Spleen (tissue), 11 donors: ENCODE measurements around the gene ZNF516. TPM values are rescaled to one million over a fixed set of nuclear protein-coding genes. Genes with fewer than 3 reads are reported as not detected.
A peak's percentile ranks its signal among the peaks of the same experiment; 100 is the strongest.

ENCODE experiments used
- DNase-seq: peaks from one replicate; pipeline ENCODE4 v3.0.0-alpha.2; 2020
- H3K27ac ChIP-seq, 8 donors: fragments of 200-600 bp; sonication (generic) in 7 of 8; 1 replicate in 4 of 8; 2 replicates in 4 of 8; pipeline versions ENCODE4 v1.5.0 to v1.8.0; 2016 to 2021; ENCODE audit warnings: inconsistent platforms in 4 of 8, mild to moderate bottlenecking in 4 of 8, moderate library complexity in 1 of 8
- H3K27me3 ChIP-seq, 7 donors: fragments of 200-600 bp; sonication (generic) in 6 of 7; replicated peaks in 1 of 7; 1 replicate in 4 of 7; 2 replicates in 3 of 7; pipeline versions ENCODE4 v1.5.0 to v1.8.0; 2016 to 2021; ENCODE audit warnings: inconsistent platforms in 3 of 7, mild to moderate bottlenecking in 1 of 7
- H3K36me3 ChIP-seq, 6 donors: fragments of 200-600 bp; sonication (generic) in 5 of 6; 1 replicate in 4 of 6; 2 replicates in 2 of 6; pipeline versions ENCODE4 v1.5.0 to v1.8.0; 2016 to 2021; ENCODE audit warnings: inconsistent platforms in 2 of 6
- H3K4me1 ChIP-seq, 6 donors: fragments of 200-600 bp; sonication (generic) in 5 of 6; 1 replicate in 3 of 6; 2 replicates in 3 of 6; pipeline versions ENCODE4 v1.5.0 to v1.8.0; 2016 to 2021; ENCODE audit warnings: inconsistent platforms in 3 of 6
- H3K4me3 ChIP-seq, 8 donors: fragments of 200-600 bp; sonication (generic) in 7 of 8; 1 replicate in 4 of 8; 2 replicates in 4 of 8; pipeline versions ENCODE4 v1.5.0 to v1.8.0; 2016 to 2021; ENCODE audit warnings: inconsistent platforms in 4 of 8, mild to moderate bottlenecking in 4 of 8, moderate library complexity in 2 of 8
- H3K9me3 ChIP-seq, 8 donors: fragments of 200-600 bp; sonication (generic) in 7 of 8; 1 replicate in 4 of 8; 2 replicates in 4 of 8; pipeline versions ENCODE4 v1.5.0 to v1.8.0; 2016 to 2021; ENCODE audit warnings: inconsistent platforms in 4 of 8
- POLR2A ChIP-seq, 3 donors: fragments of 450-650 bp; IDR thresholded peaks; one replicate each; pipeline ENCODE4 v1.5.1; 2017; ENCODE audit warnings: antibody characterized with exemption in 3 of 3, mild to moderate bottlenecking in 1 of 3
- POLR2AphosphoS5 ChIP-seq, 3 donors: sonication (generic); formaldehyde crosslinking; IDR thresholded peaks; one replicate each; pipeline ENCODE4 v1.5.1; 2017; ENCODE audit warnings: antibody characterized with exemption in 3 of 3
- WGBS, 5 donors: extraction: QIAGEN DNeasy Blood & Tissue Kit in 3 of 5; methylation state at CpG; one replicate each; pipeline versions ENCODE4 v1.1.5 to v1.1.7; 2013 to 2018; 5-methylcytosine and 5-hydroxymethylcytosine counted together
- intact Hi-C: fragments of 100-400 bp; cut with DNase I; formaldehyde crosslinking; loops from one replicate; pipeline ENCODE4 v1.15.0; 2023; ENCODE audit warnings: low total_unique reads
- polyA plus RNA-seq, 3 donors: library from polyadenylated mRNA; stranded (reverse); fragments of 200-250 nt; gene quantifications; one replicate each; pipeline ENCODE4 v1.2.1, GENCODE V29; 2013
- total RNA-seq, 7 donors: library from RNA; depleted of rRNA in 3 of 7; stranded (reverse); fragments of >200 nt in 3 of 7; fragmentation: NEBNext Ultra II Directional in 4 of 7; extraction: Animal tissue kit (Norgen Biotek cat#: 25700) in 4 of 7; gene quantifications; one replicate each; pipeline versions ENCODE4 v1.1.0 to v1.2.1, GENCODE V29; 2016 to 2021
- TF ChIP-seq, protein P1 (sequence below), 11 experiments: fragments of 200-600 bp in 7 of 11; fragments of 450-650 bp in 4 of 11; sonication (generic) in 4 of 11; IDR thresholded peaks in 8 of 11; conservative IDR thresholded peaks in 3 of 11; 1 replicate in 7 of 11; 2 replicates in 4 of 11; pipeline versions ENCODE4 v1.4.0 to v1.8.0; 2016 to 2021; ENCODE audit warnings: antibody characterized with exemption in 11 of 11, inconsistent platforms in 4 of 11, mild to moderate bottlenecking in 1 of 11
- donor health status: healthy with polysubstance abuse.
- donor health status: DM: no; HTN: no; CAD: no; lungs with moderate emphysema.
- donor health status: DM: no; HTN: no; CAD: no.
- donor health status: Bipolar disorder and iron deficiency.
- donor health status: healthy.
- donor health status: DM: no; HTN: no; CAD: no.
- donor health status: DM: yes; HTN: yes; CAD: no.

ZNF516 gene
- total and polyA plus RNA-seq, 10 donors = 4.5 to 58.4 (median 40.0) TPM

DNA sequence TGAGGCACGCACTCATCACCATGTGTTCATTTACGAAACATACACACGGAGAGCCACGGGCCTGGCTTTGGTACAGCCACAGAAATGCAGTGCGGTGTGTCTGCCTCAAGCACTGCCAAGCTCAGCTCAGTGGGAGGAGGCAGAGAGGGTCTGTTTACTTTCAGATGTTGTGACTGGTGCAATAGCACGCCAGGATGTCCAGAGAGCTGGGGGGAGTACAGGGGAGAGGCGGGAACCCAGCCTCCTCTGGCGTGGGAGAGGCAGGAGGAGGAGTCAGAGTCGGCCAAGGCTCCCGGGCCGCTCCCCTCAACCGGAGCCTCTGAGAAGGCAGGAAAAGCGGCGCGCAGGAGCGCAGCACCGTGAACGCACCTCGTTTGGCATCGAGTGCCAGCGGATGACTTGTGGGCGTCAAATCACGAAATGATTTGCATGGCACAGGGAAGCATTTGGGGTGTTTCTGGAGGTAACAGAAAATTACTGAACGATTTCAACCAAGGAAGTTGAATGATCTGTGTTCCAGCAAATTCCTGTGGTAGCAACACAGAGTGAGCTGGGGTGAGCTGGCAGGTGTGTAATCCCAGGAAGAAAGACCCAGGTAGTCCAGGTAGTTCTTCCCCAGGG is 143.0 kb downstream of the ZNF516 start:
- no peak for DNase-seq
- Histone ChIP-seq H3K27ac (no peak overlapping the region), H3K4me3 (no peak overlapping the region), H3K36me3 (peaks cover 0 to 17% (median 5%) of the 10 kb centered on the region in 6 donors), H3K9me3 (peaks cover 0 to 10% (median 6%) of the 10 kb centered on the region in 8 donors), H3K27me3 (peaks cover 0 to 16% (median 0%) of the 10 kb centered on the region in 7 donors), H3K4me1 (peaks cover 0 to 11% (median 8%) of the 10 kb centered on the region in 6 donors)
- 63 to 72% (median 66%) methylated on average over 24 of the region's 24 CpGs for WGBS, 5 donors
- intact Hi-C loops = no loop called here
- TF ChIP-seq, protein P1, sequence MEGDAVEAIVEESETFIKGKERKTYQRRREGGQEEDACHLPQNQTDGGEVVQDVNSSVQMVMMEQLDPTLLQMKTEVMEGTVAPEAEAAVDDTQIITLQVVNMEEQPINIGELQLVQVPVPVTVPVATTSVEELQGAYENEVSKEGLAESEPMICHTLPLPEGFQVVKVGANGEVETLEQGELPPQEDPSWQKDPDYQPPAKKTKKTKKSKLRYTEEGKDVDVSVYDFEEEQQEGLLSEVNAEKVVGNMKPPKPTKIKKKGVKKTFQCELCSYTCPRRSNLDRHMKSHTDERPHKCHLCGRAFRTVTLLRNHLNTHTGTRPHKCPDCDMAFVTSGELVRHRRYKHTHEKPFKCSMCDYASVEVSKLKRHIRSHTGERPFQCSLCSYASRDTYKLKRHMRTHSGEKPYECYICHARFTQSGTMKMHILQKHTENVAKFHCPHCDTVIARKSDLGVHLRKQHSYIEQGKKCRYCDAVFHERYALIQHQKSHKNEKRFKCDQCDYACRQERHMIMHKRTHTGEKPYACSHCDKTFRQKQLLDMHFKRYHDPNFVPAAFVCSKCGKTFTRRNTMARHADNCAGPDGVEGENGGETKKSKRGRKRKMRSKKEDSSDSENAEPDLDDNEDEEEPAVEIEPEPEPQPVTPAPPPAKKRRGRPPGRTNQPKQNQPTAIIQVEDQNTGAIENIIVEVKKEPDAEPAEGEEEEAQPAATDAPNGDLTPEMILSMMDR (IDR thresholded peaks at IDR 0.05 in 8 of 11, conservative IDR thresholded peaks at IDR 0.05 in 3 of 11) = no peak
- TF ChIP-seq POLR2AphosphoS5 (IDR thresholded peaks at IDR 0.05) = peak; percentile 29 to 61 (median 59)

DNA sequence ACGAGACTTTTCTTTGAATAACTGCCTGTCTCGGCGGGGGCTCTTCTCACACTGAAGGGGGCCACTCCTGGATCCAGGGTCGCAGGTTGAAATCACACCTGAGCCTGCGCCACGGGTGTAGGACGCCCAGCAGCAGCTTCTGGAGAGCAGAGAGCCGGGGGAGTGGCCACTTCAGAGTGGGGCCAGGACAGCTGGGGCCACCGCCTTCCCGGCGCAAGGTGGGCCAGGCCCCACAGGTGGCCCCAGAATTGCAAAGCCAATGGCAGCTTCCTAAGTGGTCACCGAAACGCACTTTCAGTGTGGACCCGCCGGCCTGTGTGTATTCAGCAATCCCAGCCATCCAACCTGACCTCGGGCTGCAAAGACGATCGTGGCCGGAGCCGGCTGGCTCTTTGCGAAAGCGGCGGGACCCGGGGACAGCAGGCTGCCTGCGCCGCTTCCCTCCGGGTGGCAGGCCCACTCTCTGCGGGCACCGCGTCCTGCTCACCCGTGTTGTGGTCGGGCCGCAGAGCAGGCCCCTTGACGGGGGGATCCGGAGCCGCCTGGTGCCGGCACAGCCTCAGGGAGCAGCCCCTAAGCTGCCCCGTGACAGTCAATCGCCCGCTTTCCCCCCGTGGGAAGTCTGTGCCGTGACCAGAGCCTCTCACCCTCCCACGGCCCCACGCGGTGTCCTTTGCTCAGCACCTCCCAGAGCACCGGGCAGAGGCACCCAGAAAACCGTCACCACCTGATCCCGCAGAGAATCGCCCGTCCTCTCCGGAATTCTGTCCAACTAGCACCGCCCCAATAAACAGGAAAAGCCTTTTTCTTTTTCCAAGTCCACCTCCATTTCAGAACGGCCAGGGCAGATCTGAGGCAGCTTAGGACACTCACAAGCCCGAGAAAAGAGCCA is 144.7 kb downstream of the ZNF516 start:
- peaks cover 0 to 11% (median 8%) of the 10 kb centered on the region in 6 donors for H3K4me1 ChIP-seq
- H3K36me3 ChIP-seq = no peaks in the 10 kb centered on the region
- no peak for DNase-seq
- TF ChIP-seq, protein P1 (IDR thresholded peaks at IDR 0.05 in 8 of 11, conservative IDR thresholded peaks at IDR 0.05 in 3 of 11) = no peak
- TF ChIP-seq POLR2A (IDR thresholded peaks at IDR 0.05) (no peak), POLR2AphosphoS5 (IDR thresholded peaks at IDR 0.05) (peak in 1 of 3 donors; percentile 30)
- no peak overlapping the region for H3K27ac ChIP-seq
- WGBS, 5 donors = 82 to 91% (median 88%) methylated on average over 50 to 54 of the region's 54 CpGs
- H3K4me3 ChIP-seq = no peak overlapping the region
- peaks cover 0 to 16% (median 0%) of the 10 kb centered on the region in 7 donors for H3K27me3 ChIP-seq
- intact Hi-C loops = no loop called here
- H3K9me3 ChIP-seq = peaks cover 0 to 10% (median 6%) of the 10 kb centered on the region in 8 donors

DNA sequence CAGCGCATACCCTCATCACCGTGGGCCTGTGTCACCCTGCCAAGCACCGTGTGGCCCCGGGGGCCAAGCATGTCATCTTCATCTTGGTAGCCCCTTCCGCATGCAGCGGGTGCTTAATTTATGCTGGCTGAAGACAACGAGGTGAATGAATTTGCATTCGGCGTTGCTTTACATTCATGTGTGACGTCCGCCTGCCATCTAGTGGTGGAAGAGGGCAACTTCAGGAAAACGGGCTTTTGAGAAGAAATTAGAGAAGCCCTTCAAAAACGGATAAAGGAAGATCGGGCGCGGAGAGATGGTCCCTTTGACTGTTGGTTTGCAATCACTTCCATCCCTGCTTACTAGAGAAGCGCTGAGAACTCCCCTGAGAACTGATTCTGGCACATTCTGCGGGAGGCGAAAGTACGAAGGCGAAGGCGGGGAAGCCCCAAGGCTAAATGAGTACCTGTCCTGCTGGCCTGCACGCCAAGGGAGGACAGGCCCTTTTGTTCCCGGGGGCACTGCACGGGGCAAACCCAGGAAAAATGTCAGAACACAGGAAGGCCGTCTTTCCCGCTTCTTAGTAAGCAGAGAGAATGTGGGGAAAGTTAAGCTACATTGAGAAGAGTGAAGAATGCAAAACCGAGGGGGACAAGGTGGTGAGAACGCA is 145.9 kb downstream of the ZNF516 start:
- peaks cover 0 to 11% (median 8%) of the 10 kb centered on the region in 6 donors for H3K4me1 ChIP-seq
- no peak for DNase-seq
- TF ChIP-seq, protein P1 (IDR thresholded peaks at IDR 0.05 in 8 of 11, conservative IDR thresholded peaks at IDR 0.05 in 3 of 11) = peak; percentile 61 to 88 (median 79)
- TF ChIP-seq POLR2A (IDR thresholded peaks at IDR 0.05) = no peak
- peak in 1 of 3 donors; percentile 37 for TF ChIP-seq POLR2AphosphoS5 (IDR thresholded peaks at IDR 0.05)
- peaks cover 0 to 16% (median 0%) of the 10 kb centered on the region in 7 donors for H3K27me3 ChIP-seq
- intact Hi-C loops = no loop called here
- no peaks in the 10 kb centered on the region for H3K36me3 ChIP-seq
- H3K4me3 ChIP-seq = peak overlapping the region in 1 of 8 donors; percentile 8
- peaks cover 0 to 10% (median 6%) of the 10 kb centered on the region in 8 donors for H3K9me3 ChIP-seq
- no peak overlapping the region for H3K27ac ChIP-seq
- 27 to 36% (median 32%) methylated on average over 25 to 29 of the region's 29 CpGs for WGBS, 5 donors
